IMR-90 (cell line): Measurements from ENCODE around the gene CPHXL2. TPM values are rescaled to one million over a fixed set of nuclear protein-coding genes. Genes with fewer than 3 reads are reported as not detected.

ENCODE experiments used
- ATAC-seq: fragments of 200-7000 bp; cut with Tn5 transposase; 2 replicates; pipeline ENCODE4 v1.9.1; 2020; ENCODE audit warnings: low read depth, mild to moderate bottlenecking, moderate library complexity
- BruUV-seq: library from RNA; stranded (reverse); fragments of 400-500 nt; replicated peaks from 2 replicates; lab custom pipeline; 2021; lab: Mats Ljungman, UMichigan
- CTCF ChIA-PET: fragments of 300-600 bp; formaldehyde crosslinking; extraction: SDS; loops from one replicate; lab custom pipeline; 2021; ENCODE audit warnings: antibody characterized with exemption; lab: Yijun Ruan, JAX
- POLR2A ChIA-PET: fragments of 300-600 bp; sonication (Branson Sonifier 250); formaldehyde crosslinking; loops from one replicate; lab custom pipeline; 2022; ENCODE audit warnings: antibody characterized with exemption; ENCODE audit not compliant: unreplicated experiment; lab: Charles Lee
- DNase-seq: peaks from one replicate; pipeline ENCODE4 v3.0.0; 2013
- H2AFZ ChIP-seq: replicated peaks from 2 replicates; pipeline ENCODE3; 2013; ENCODE audit warnings: low read length, mild to moderate bottlenecking; ENCODE audit not compliant: poor library complexity
- H2AK5ac ChIP-seq: 2 replicates; pipeline ENCODE4 v1.6.1; 2013; ENCODE audit warnings: low read depth, low read length, inconsistent platforms
- H2AK9ac ChIP-seq: replicated peaks from 2 replicates; pipeline ENCODE3; 2013; ENCODE audit warnings: mild to moderate bottlenecking, low read depth, low read length, moderate library complexity; ENCODE audit not compliant: poor library complexity
- H2BK120ac ChIP-seq: 2 replicates; pipeline ENCODE4 v1.6.1; 2013; ENCODE audit warnings: low read depth, low read length, inconsistent platforms
- H2BK15ac ChIP-seq: 3 replicates; pipeline ENCODE4 v1.6.1; 2013; ENCODE audit warnings: low read depth, low read length, inconsistent platforms
- H2BK20ac ChIP-seq: 2 replicates; pipeline ENCODE4 v1.6.1; 2013; ENCODE audit warnings: low read depth, mild to moderate bottlenecking, inconsistent platforms, low read length, moderate library complexity
- H2BK5ac ChIP-seq: 2 replicates; pipeline ENCODE4 v1.6.1; 2013; ENCODE audit warnings: mild to moderate bottlenecking, low read depth, low read length, inconsistent platforms; ENCODE audit not compliant: poor library complexity, severe bottlenecking
- H3K14ac ChIP-seq: replicated peaks from 2 replicates; pipeline ENCODE4 v1.6.1; 2013; ENCODE audit warnings: low read depth, low read length, inconsistent platforms
- H3K18ac ChIP-seq: 2 replicates; pipeline ENCODE4 v1.6.1; 2013; ENCODE audit warnings: low read depth, low read length, control low read depth
- H3K23ac ChIP-seq: 2 replicates; pipeline ENCODE4 v1.6.1; 2013; ENCODE audit warnings: low read depth, low read length, inconsistent platforms
- H3K27ac ChIP-seq: 2 replicates; pipeline ENCODE4 v1.5.1; 2013; ENCODE audit warnings: mild to moderate bottlenecking, control low read depth, low read length; ENCODE audit not compliant: insufficient read depth
- H3K27me3 ChIP-seq: 2 replicates; pipeline ENCODE4 v1.6.1; 2013; ENCODE audit warnings: low read length; ENCODE audit not compliant: control insufficient read depth, insufficient read depth
- H3K36me3 ChIP-seq: 2 replicates; pipeline ENCODE4 v1.6.1; 2013; ENCODE audit warnings: low read length, mixed read lengths; ENCODE audit not compliant: control insufficient read depth, insufficient read depth
- H3K4ac ChIP-seq: 2 replicates; pipeline ENCODE4 v1.6.1; 2013; ENCODE audit warnings: low read depth, low read length, inconsistent platforms
- H3K4me1 ChIP-seq: 2 replicates; pipeline ENCODE4 v1.6.1; 2013; ENCODE audit warnings: low read length, mixed read lengths; ENCODE audit not compliant: control insufficient read depth, insufficient read depth
- H3K4me2 ChIP-seq: 2 replicates; pipeline ENCODE4 v1.6.1; 2013; ENCODE audit warnings: low read depth, mild to moderate bottlenecking, control low read depth, low read length, moderate library complexity
- H3K4me3 ChIP-seq: 2 replicates; pipeline ENCODE4 v1.5.1; 2013; ENCODE audit warnings: low read depth, mild to moderate bottlenecking, control low read depth, low read length, moderate library complexity; ENCODE audit not compliant: insufficient read depth
- H3K56ac ChIP-seq: 2 replicates; pipeline ENCODE4 v1.6.1; 2013; ENCODE audit warnings: low read length, inconsistent platforms; ENCODE audit not compliant: insufficient read depth; ENCODE audit errors: extremely low read depth
- H3K79me1 ChIP-seq, 2 experiments: 2 replicates each; pipeline ENCODE4 v1.6.1; 2013; ENCODE audit warnings: low read length in 2 of 2, inconsistent platforms in 1 of 2, low read depth in 1 of 2
- H3K9ac ChIP-seq: 2 replicates; pipeline ENCODE4 v1.6.1; 2013; ENCODE audit warnings: low read depth, low read length, control low read depth
- H3K9me1 ChIP-seq: 2 replicates; pipeline ENCODE4 v1.6.1; 2013; ENCODE audit warnings: low read length, inconsistent platforms; ENCODE audit not compliant: insufficient read depth
- H3K9me3 ChIP-seq: 2 replicates; pipeline ENCODE4 v1.6.1; 2013; ENCODE audit warnings: low read length; ENCODE audit not compliant: control insufficient read depth, insufficient read depth
- H4K20me1 ChIP-seq: 2 replicates; pipeline ENCODE4 v1.6.1; 2013; ENCODE audit warnings: low read length, inconsistent platforms; ENCODE audit not compliant: insufficient read depth
- H4K5ac ChIP-seq: 2 replicates; pipeline ENCODE4 v1.6.1; 2013; ENCODE audit warnings: mild to moderate bottlenecking, low read depth, low read length, control low read depth
- H4K8ac ChIP-seq, 2 experiments: 2 replicates each; pipeline ENCODE4 v1.6.1; 2013; ENCODE audit warnings: low read depth in 2 of 2, low read length in 2 of 2, control low read depth in 1 of 2, inconsistent platforms in 1 of 2
- H4K91ac ChIP-seq: 2 replicates; pipeline ENCODE4 v1.6.1; 2013; ENCODE audit warnings: low read depth, low read length, inconsistent platforms; ENCODE audit not compliant: insufficient read depth
- CTCF ChIP-seq: conservative IDR thresholded peaks from 2 replicates; pipeline ENCODE4 v1.5.1; 2012; ENCODE audit warnings: mild to moderate bottlenecking, low read depth, low read length, improper control_type of control experiment
- ELK1 ChIP-seq: fragments of 150-350 bp; IDR thresholded peaks from 2 replicates; pipeline ENCODE4 v1.6.1; 2016; ENCODE audit warnings: low read depth, mild to moderate bottlenecking, low read length, moderate library complexity, borderline replicate concordance
- FOS ChIP-seq: fragments of 150-350 bp; IDR thresholded peaks from 2 replicates; pipeline ENCODE4 v1.6.1; 2016; ENCODE audit warnings: low read depth, low read length
- MAFK ChIP-seq: IDR thresholded peaks from 2 replicates; pipeline ENCODE4 v1.6.1; 2012; ENCODE audit warnings: low read depth, low read length, improper control_type of control experiment
- NFE2L2 ChIP-seq: fragments of 150-350 bp; IDR thresholded peaks from 2 replicates; pipeline ENCODE4 v1.6.1; 2016; ENCODE audit warnings: low read depth, mild to moderate bottlenecking, low read length
- RAD21 ChIP-seq: IDR thresholded peaks from 2 replicates; pipeline ENCODE4 v1.6.1; 2012; ENCODE audit warnings: low read length, improper control_type of control experiment
- RFX5 ChIP-seq: IDR thresholded peaks from 2 replicates; pipeline ENCODE4 v1.8.0; 2012; ENCODE audit warnings: low read depth, mild to moderate bottlenecking, low read length, moderate library complexity
- SMC3 ChIP-seq: fragments of 150-350 bp; IDR thresholded peaks from 2 replicates; pipeline ENCODE4 v1.6.1; 2016; ENCODE audit warnings: low read depth, mild to moderate bottlenecking, antibody characterized with exemption, low read length, moderate library complexity
- WGBS, 2 experiments: methylation state at CpG; one replicate each; pipeline versions ENCODE4 v1.1.5 to v1.1.7; 2013; ENCODE audit warnings: missing lambda C conversion rate in 2 of 2; ENCODE audit not compliant: insufficient read length in 1 of 2; ENCODE audit errors: extremely low coverage in 2 of 2; 5-methylcytosine and 5-hydroxymethylcytosine counted together
- dilution Hi-C: fragments of 300-500 bp; cut with HindIII; formaldehyde crosslinking; loops from one replicate; pipeline ENCODE4 v1.14.3; 2018; ENCODE audit warnings: low sequenced_read_pairs; ENCODE audit not compliant: unreplicated experiment
- in situ Hi-C: fragments of 300-500 bp; cut with MboI; formaldehyde crosslinking; loops from 3 replicates; pipeline ENCODE4 v1.14.3; 2019; ENCODE audit warnings: low sequenced_read_pairs, inconsistent platforms, mixed read lengths
- intact Hi-C: fragments of 100-400 bp; cut with micrococcal nuclease; formaldehyde crosslinking; loops from 2 replicates; pipeline ENCODE4 v1.10.0; 2022
- polyA plus RNA-seq, 3 experiments: library from polyadenylated mRNA; depleted of rRNA; stranded (reverse); fragments of >200 nt; gene quantifications; 2 replicates each; pipeline ENCODE4 v1.2.3, GENCODE V29; 2012; ENCODE audit warnings: low replicate concordance in 1 of 3
- total RNA-seq: library from RNA; depleted of rRNA; stranded (reverse); fragments of >200 nt; gene quantifications from 2 replicates; pipeline ENCODE4 v1.2.3, GENCODE V29; 2012

The CPHXL2 gene
- total and polyA plus RNA-seq, 2 of the 4 experiments (the other 2 are of a cell fraction), result not detected

DNA sequence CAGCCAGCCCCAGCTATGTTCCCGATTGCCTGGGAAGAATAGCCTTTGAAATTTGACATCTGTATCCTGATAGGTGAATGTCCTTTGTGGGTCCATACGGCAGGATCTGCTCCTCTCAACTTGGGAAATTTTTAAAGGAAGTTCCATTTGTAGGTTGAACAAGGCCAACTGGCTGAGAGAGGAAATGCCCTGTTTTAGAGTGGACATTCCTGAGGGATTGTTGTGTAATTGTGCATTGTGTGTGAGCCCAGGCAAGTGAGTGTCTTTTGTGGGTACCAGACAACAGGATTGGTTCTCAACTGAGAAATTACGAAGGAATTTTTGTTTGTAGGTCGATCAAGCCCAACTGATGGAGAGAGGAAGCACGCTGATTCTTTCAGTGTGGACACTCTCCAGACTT lies 2.6 kb upstream of the CPHXL2 start:
- Histone ChIP-seq H3K14ac (no peak overlapping the region), H2BK15ac (no peak overlapping the region), H3K79me1 (no peaks in the 10 kb centered on the region), H3K27me3 (no peaks in the 10 kb centered on the region), H3K9me1 (no peaks in the 10 kb centered on the region), H3K23ac (no peak overlapping the region), H4K91ac (no peak overlapping the region), H2BK5ac (no peak overlapping the region), H2BK20ac (no peak overlapping the region), H3K4me2 (no peak overlapping the region), H3K9me3 (peaks cover 3% of the 10 kb centered on the region; the same call in 1 of the 2 replicates), H3K27ac (no peak overlapping the region), H4K5ac (no peak overlapping the region), H3K4ac (no peak overlapping the region), H2AK9ac (no peak overlapping the region), H2BK120ac (no peak overlapping the region), H4K20me1 (no peaks in the 10 kb centered on the region), H3K4me1 (no peaks in the 10 kb centered on the region), H3K4me3 (no peak overlapping the region), H4K8ac (no peak overlapping the region), H2AFZ (no peak overlapping the region), H2AK5ac (no peak overlapping the region), H3K56ac (no peak overlapping the region), H3K18ac (no peak overlapping the region), H3K36me3 (no peaks in the 10 kb centered on the region), H3K9ac (no peak overlapping the region)
- dilution Hi-C loops, result no loop called here
- WGBS, 2 experiments, result 79% methylated on average over 2 of the region's 5 CpGs; no CpG with 5 or more reads in 1 of the 2 experiments
- intact Hi-C loops, result no loop called here
- DNase-seq, result no peak
- in situ Hi-C loops, result no loop called here
- CTCF ChIA-PET, result no interaction called here
- ATAC-seq, result no peak
- TF ChIP-seq FOS (no peak), RAD21 (no peak), SMC3 (no peak), MAFK (no peak), CTCF (no peak), NFE2L2 (no peak), RFX5 (no peak), ELK1 (no peak)
- POLR2A ChIA-PET, result no interaction called here
- BruUV-seq, result no TSS peak
